ENCODE measurements around the gene SET.

Gene SET

GRCh38 chr9:128732576-128732975 lies 43.6 kb downstream of the SET start:
- no peak for DNase-seq

- no peak for DNase-seq
These were observed 44.2 kb downstream of the SET start for GRCh38 chr9:128733256-128733655.

GRCh38 chr9:128735373-128735772 lies 46.4 kb downstream of the SET start:
- no peak for DNase-seq

- DNase-seq: no peak
These were observed 53.4 kb downstream of the SET start for GRCh38 chr9:128742401-128742800.

GRCh38 chr9:128743421-128743820 lies 54.4 kb downstream of the SET start:
- DNase-seq: no peak

Data from NCI-H1436 (cell line).